ENCODE data around the gene LCN2.

- TF ChIP-seq CTCF (IDR thresholded peaks at IDR 0.05; ENCODE audit: insufficient read depth, low read length, poor library complexity, severe bottlenecking) (no peak), EZH2phosphoT487 (conservative IDR thresholded peaks at IDR 0.05; ENCODE audit: low read length) (no peak)
Observed at GRCh38 chr9:128104171-128104618, 45.1 kb upstream of the LCN2 start.
